SK-N-SH treated with all-trans-retinoic acid at 6 μM for 48 hours (cell line): ENCODE data around the gene NUDT15.

Experiments used
- GLIS3 ChIP-seq: fragments of 250-450 bp; sonication (Bioruptor Pico); IDR thresholded peaks from 2 replicates; pipeline ENCODE4 v1.5.0; 2020; ENCODE audit warnings: mild to moderate bottlenecking, moderate library complexity
- RARB ChIP-seq: fragments of 250-450 bp; sonication (Bioruptor Pico); IDR thresholded peaks from 2 replicates; pipeline ENCODE4 v1.8.0; 2021; ENCODE audit warnings: mild to moderate bottlenecking, moderate library complexity
- TCF4 ChIP-seq: fragments of 250-450 bp; sonication (Bioruptor Pico); IDR thresholded peaks from 2 replicates; pipeline ENCODE4 v1.8.0; 2021; ENCODE audit warnings: mild to moderate bottlenecking, moderate library complexity, borderline replicate concordance
- TOX ChIP-seq: fragments of 250-450 bp; sonication (Bioruptor Pico); IDR thresholded peaks from 2 replicates; pipeline ENCODE4 v1.8.0; 2021; ENCODE audit warnings: mild to moderate bottlenecking, moderate library complexity, borderline replicate concordance
- ZFP3 ChIP-seq: fragments of 250-450 bp; sonication (Bioruptor Pico); IDR thresholded peaks from 2 replicates; pipeline ENCODE4 v1.5.0; 2020; ENCODE audit warnings: mild to moderate bottlenecking, moderate library complexity
- ZNF8 ChIP-seq: fragments of 450-650 bp; formaldehyde crosslinking; IDR thresholded peaks from 2 replicates; pipeline ENCODE4 v1.5.0; 2020; ENCODE audit warnings: mild to moderate bottlenecking, moderate library complexity
- TF ChIP-seq, protein P1 (sequence below): fragments of 250-450 bp; sonication (Bioruptor Pico); IDR thresholded peaks from 2 replicates; pipeline ENCODE4 v1.5.1; 2020; ENCODE audit warnings: low read depth, mild to moderate bottlenecking, moderate library complexity
- TF ChIP-seq, protein P2 (sequence below): fragments of 250-450 bp; sonication (Bioruptor Pico); IDR thresholded peaks from 2 replicates; pipeline ENCODE4 v1.8.0; 2020; ENCODE audit warnings: mild to moderate bottlenecking, moderate library complexity, borderline replicate concordance

DNA sequence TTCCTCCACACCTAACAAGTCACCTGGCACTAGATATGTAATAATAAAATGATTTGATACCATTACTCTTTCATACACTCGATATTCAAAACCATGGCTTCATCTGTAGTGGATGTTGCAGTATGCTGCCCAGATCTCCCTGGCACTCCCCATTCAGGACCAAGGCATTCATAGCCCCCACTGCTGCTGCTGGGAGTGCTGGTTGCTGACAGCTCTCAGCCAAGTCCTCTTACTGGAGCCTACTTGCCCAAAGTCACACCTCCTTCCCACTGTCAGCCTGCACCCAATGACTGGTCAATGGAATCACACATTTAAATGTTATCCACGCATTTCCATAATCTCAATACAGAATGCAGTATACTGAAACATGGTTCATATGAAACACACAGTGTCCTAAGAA lies 40.1 kb upstream of the NUDT15 start:
- TF ChIP-seq, protein P1, sequence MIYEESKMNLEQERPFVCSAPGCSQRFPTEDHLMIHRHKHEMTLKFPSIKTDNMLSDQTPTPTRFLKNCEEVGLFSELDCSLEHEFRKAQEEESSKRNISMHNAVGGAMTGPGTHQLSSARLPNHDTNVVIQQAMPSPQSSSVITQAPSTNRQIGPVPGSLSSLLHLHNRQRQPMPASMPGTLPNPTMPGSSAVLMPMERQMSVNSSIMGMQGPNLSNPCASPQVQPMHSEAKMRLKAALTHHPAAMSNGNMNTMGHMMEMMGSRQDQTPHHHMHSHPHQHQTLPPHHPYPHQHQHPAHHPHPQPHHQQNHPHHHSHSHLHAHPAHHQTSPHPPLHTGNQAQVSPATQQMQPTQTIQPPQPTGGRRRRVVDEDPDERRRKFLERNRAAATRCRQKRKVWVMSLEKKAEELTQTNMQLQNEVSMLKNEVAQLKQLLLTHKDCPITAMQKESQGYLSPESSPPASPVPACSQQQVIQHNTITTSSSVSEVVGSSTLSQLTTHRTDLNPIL (CRISPR knock-in tag), result no peak
- TF ChIP-seq RARB (CRISPR knock-in tag), result no peak
- TF ChIP-seq ZFP3, result no peak
- TF ChIP-seq, protein P2, sequence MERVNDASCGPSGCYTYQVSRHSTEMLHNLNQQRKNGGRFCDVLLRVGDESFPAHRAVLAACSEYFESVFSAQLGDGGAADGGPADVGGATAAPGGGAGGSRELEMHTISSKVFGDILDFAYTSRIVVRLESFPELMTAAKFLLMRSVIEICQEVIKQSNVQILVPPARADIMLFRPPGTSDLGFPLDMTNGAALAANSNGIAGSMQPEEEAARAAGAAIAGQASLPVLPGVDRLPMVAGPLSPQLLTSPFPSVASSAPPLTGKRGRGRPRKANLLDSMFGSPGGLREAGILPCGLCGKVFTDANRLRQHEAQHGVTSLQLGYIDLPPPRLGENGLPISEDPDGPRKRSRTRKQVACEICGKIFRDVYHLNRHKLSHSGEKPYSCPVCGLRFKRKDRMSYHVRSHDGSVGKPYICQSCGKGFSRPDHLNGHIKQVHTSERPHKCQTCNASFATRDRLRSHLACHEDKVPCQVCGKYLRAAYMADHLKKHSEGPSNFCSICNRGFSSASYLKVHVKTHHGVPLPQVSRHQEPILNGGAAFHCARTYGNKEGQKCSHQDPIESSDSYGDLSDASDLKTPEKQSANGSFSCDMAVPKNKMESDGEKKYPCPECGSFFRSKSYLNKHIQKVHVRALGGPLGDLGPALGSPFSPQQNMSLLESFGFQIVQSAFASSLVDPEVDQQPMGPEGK, result no peak
- no peak for TF ChIP-seq TOX
- TF ChIP-seq ZNF8 (CRISPR knock-in tag), result no peak
- TF ChIP-seq TCF4 (CRISPR knock-in tag), result no peak
- TF ChIP-seq GLIS3 (CRISPR knock-in tag), result no peak
